ENCODE results near the gene DNAJB9. TPM values are rescaled to one million over a fixed set of nuclear protein-coding genes. Genes with fewer than 3 reads are reported as not detected.

DNAJB9 gene
- total RNA-seq, 1 donor from 2014 or later = 29.0 TPM

GRCh38 chr7:108598153-108598552 is 28.5 kb downstream of the DNAJB9 start:
- no peak for DNase-seq (ENCODE audit: low spot score)
- peaks cover 19% of the 10 kb centered on the region for H3K27me3 Mint-ChIP-seq (ENCODE audit: low read depth)
- H3K9me3 Mint-ChIP-seq (ENCODE audit: low read depth) = no peaks in the 10 kb centered on the region

DNA sequence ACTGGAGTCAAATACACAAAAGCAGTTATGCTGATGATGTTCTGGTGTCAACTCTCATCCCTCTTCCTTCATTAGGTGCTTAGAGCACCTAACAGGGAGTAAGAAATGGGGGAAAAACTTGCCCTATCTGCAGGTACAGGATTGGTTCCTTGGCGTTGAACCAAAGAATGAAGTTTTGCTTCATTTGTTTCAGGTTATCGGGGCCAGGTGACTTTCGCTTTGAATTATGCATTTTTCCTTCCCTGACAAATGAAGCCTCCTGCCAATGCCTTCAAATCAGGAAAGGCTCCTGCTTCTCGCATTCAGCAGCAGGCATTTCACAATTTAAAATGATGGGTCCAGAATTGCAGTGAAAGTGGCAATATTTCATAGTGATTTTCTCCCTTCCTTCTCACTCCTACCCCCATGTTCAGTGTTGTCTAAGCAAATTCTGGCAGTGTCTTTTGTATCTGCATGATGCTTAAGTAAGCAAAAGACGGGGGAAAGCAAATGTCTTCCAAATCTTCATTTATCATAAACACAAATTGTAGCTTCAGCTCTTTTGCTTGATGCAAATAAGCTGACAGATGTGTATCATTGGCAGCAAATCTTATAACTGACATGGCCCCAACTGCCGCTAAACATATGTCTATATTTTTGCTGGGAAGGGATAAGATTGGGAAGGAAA is 29.4 kb downstream of the DNAJB9 start:
- Mint-ChIP-seq H3K9me3 (ENCODE audit: low read depth) (no peaks in the 10 kb centered on the region), H3K4me3 (ENCODE audit: unreplicated experiment) (no peak overlapping the region), H3K36me3 (ENCODE audit: low read depth) (no peaks in the 10 kb centered on the region), H3K27ac (ENCODE audit: unreplicated experiment) (no peak overlapping the region), H3K4me1 (ENCODE audit: low read depth) (no peaks in the 10 kb centered on the region), H3K27me3 (ENCODE audit: low read depth) (peaks cover 19% of the 10 kb centered on the region)
- no peak for TF ChIP-seq CTCF (IDR thresholded peaks at IDR 0.05)
- DNase-seq (ENCODE audit: low spot score) = no peak

More at GRCh38 chr7:108598153-108598552, 28.5 kb downstream of the DNAJB9 start:
- Mint-ChIP-seq H3K4me3 (ENCODE audit: unreplicated experiment) (no peak overlapping the region), H3K4me1 (ENCODE audit: low read depth) (no peaks in the 10 kb centered on the region), H3K36me3 (ENCODE audit: low read depth) (no peaks in the 10 kb centered on the region), H3K27ac (ENCODE audit: unreplicated experiment) (no peak overlapping the region)
- no peak for TF ChIP-seq CTCF (IDR thresholded peaks at IDR 0.05)

- H3K36me3 Mint-ChIP-seq (ENCODE audit: low read depth) = no peaks in the 10 kb centered on the region
- no peak overlapping the region for H3K27ac Mint-ChIP-seq (ENCODE audit: unreplicated experiment)
- H3K4me1 Mint-ChIP-seq (ENCODE audit: low read depth) = no peaks in the 10 kb centered on the region
- H3K9me3 Mint-ChIP-seq (ENCODE audit: low read depth) = no peaks in the 10 kb centered on the region
- no peak for TF ChIP-seq CTCF (IDR thresholded peaks at IDR 0.05)
- DNase-seq (ENCODE audit: low spot score) = no peak
- no peak overlapping the region for H3K4me3 Mint-ChIP-seq (ENCODE audit: unreplicated experiment)
- peaks cover 19% of the 10 kb centered on the region for H3K27me3 Mint-ChIP-seq (ENCODE audit: low read depth)
Measured at GRCh38 chr7:108600399-108600798, 30.7 kb downstream of the DNAJB9 start.

DNA sequence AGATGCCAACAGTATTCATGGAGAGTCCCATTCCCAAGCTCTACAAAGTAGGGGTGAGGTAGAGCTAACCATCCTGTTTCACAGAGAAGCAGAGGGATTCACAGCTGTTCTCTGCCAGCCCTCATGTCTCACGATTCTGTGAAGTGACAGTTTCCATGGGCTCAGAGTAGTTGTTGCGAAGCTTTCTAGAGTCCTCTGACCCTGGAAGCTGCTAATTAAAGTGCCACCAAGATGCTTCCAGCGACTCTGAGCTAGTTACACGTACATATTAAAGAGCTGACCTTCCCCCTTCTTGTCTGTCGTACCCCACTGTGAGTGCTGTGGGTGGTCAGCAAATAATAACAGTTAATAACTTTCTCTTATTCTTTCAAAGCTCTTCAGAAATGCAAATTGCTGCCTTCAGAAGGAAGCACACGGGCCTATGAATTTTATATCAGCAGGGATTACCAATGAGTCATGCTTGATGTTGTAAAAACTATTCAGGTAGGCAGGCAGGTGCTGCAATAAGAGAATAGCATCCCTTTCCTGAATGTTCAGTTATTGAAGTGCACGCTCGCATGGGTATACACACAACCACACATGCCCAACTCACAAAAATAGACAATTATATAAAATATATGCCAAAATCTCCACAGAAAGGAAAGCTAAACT is 34.1 kb downstream of the DNAJB9 start:
- Mint-ChIP-seq H3K27me3 (ENCODE audit: low read depth) (peaks cover 11% of the 10 kb centered on the region), H3K9me3 (ENCODE audit: low read depth) (no peaks in the 10 kb centered on the region)

More for the DNA sequence above, 34.1 kb downstream of the DNAJB9 start:
- no peak for TF ChIP-seq CTCF (IDR thresholded peaks at IDR 0.05)
- Mint-ChIP-seq H3K36me3 (ENCODE audit: low read depth) (no peaks in the 10 kb centered on the region), H3K4me3 (ENCODE audit: unreplicated experiment) (no peak overlapping the region), H3K4me1 (ENCODE audit: low read depth) (no peaks in the 10 kb centered on the region), H3K27ac (ENCODE audit: unreplicated experiment) (no peak overlapping the region)
- DNase-seq (ENCODE audit: low spot score) = no peak

Measured in chondrocyte (in vitro differentiated cells).